AG04450 (cell line): ENCODE results near the gene SBSN. TPM values are rescaled to one million over a fixed set of nuclear protein-coding genes. Genes with fewer than 3 reads are reported as not detected.

Source experiments
- CTCF ChIA-PET: fragments of 300-600, 350-600 bp; formaldehyde crosslinking; extraction: SDS; loops from one replicate; lab custom pipeline; 2022; ENCODE audit warnings: antibody characterized with exemption, inconsistent platforms; lab: Charles Lee
- POLR2A ChIA-PET: fragments of 350-600 bp; formaldehyde crosslinking; extraction: SDS; loops from one replicate; lab custom pipeline; 2021; ENCODE audit warnings: antibody characterized with exemption, inconsistent platforms; lab: Yijun Ruan, JAX
- DNase-seq: peaks from one replicate; pipeline ENCODE4 v3.0.0-alpha.2; 2011; ENCODE audit warnings: low read depth, low spot score
- H3K27ac ChIP-seq: one replicate; pipeline ENCODE4 v1.5.1; 2012; ENCODE audit warnings: low read depth, low read length, control low read depth
- H3K27me3 ChIP-seq: one replicate; pipeline ENCODE4 v1.6.0; 2012; ENCODE audit warnings: low read length; ENCODE audit not compliant: control insufficient read depth, insufficient read depth
- H3K4me3 ChIP-seq: 2 replicates; pipeline ENCODE4 v1.5.1; 2011; ENCODE audit warnings: mild to moderate bottlenecking, low read depth, low read length, control low read depth
- H3K9me3 ChIP-seq: 2 replicates; pipeline ENCODE4 v1.5.1; 2012; ENCODE audit warnings: low read length; ENCODE audit not compliant: control insufficient read depth, insufficient read depth
- CTCF ChIP-seq: IDR thresholded peaks from 2 replicates; pipeline ENCODE4 v1.5.1; 2011; ENCODE audit warnings: low read depth, low read length, control low read depth, inconsistent platforms
- polyA plus RNA-seq: library from polyadenylated mRNA; depleted of rRNA; stranded (reverse); fragments of >200 nt; gene quantifications from 2 replicates; pipeline ENCODE4 v1.2.3, GENCODE V29; 2011

Gene SBSN
- polyA plus RNA-seq, 1 experiment = 1.8 TPM

GRCh38 chr19:35555301-35556005 is 27.3 kb upstream of the SBSN start:
- no peak overlapping the region for H3K27ac ChIP-seq
- H3K4me3 ChIP-seq = no peak overlapping the region
- ChIA-PET CTCF (interaction anchor here (0.6 kb wide), 1 partner anchor 106 kb away, joined by 3 read pairs; no protein-coding TSS in a partner anchor), POLR2A (no interaction called here)
- H3K9me3 ChIP-seq = peaks cover 10% of the 10 kb centered on the region; the same call in 1 of the 2 replicates
- no peak for DNase-seq
- TF ChIP-seq CTCF = peak; percentile 24; the same call in 1 of the 2 replicates
- H3K27me3 ChIP-seq = peaks cover 13% of the 10 kb centered on the region

- DNase-seq = no peak
- H3K27me3 ChIP-seq = peaks cover 13% of the 10 kb centered on the region
- ChIA-PET CTCF (no interaction called here), POLR2A (no interaction called here)
- H3K27ac ChIP-seq = no peak overlapping the region
- TF ChIP-seq CTCF = no peak
- no peak overlapping the region for H3K4me3 ChIP-seq
- peaks cover 10% of the 10 kb centered on the region; the same call in 1 of the 2 replicates for H3K9me3 ChIP-seq
These were observed 26.0 kb upstream of the SBSN start for GRCh38 chr19:35554076-35554475.

- CTCF ChIA-PET = no interaction called here
These were observed 25.4 kb upstream of the SBSN start for GRCh38 chr19:35553385-35554000.

GRCh38 chr19:35552534-35553384 is 24.6 kb upstream of the SBSN start:
- no peak for DNase-seq
- Histone ChIP-seq H3K27me3 (peaks cover 5% of the 10 kb centered on the region), H3K27ac (no peak overlapping the region), H3K9me3 (no peaks in the 10 kb centered on the region; the same call in 1 of the 2 replicates), H3K4me3 (no peak overlapping the region)
- CTCF ChIA-PET = no interaction called here
- POLR2A ChIA-PET = no interaction called here
- no peak for TF ChIP-seq CTCF

More at GRCh38 chr19:35553385-35554000, 25.4 kb upstream of the SBSN start:
- Histone ChIP-seq H3K4me3 (no peak overlapping the region), H3K27me3 (peaks cover 7% of the 10 kb centered on the region), H3K9me3 (peaks cover 7% of the 10 kb centered on the region; the same call in 1 of the 2 replicates), H3K27ac (no peak overlapping the region)
- no peak for TF ChIP-seq CTCF
- no peak for DNase-seq
- POLR2A ChIA-PET = no interaction called here
